Measurements from ENCODE around the gene ATP2B3.

GRCh38 chrX:153608806-153609205 lies 91.4 kb downstream of the ATP2B3 start:
- TF ChIP-seq BHLHE40 (IDR thresholded peaks at IDR 0.05; ENCODE audit: borderline replicate concordance in 1 of 2, low read depth in 2 of 2, low read length in 1 of 2) (no peak), MEF2A (IDR thresholded peaks at IDR 0.05; ENCODE audit: insufficient read depth, low read depth, low read length) (no peak), TAF1 (IDR thresholded peaks at IDR 0.05; ENCODE audit: borderline replicate concordance, low read depth, low read length) (no peak), CTCF (IDR thresholded peaks at IDR 0.05 in 2 of 3, conservative IDR thresholded peaks at IDR 0.05 in 1 of 3; ENCODE audit: control insufficient read depth in 2 of 3, extremely low read depth in 1 of 3, insufficient read depth in 1 of 3, low read depth in 3 of 3, low read length in 3 of 3) (no peak)

All from GM12878 (cell line).